DMS153 (cell line): ENCODE measurements around the gene TMEM212.

Experiments used
- DNase-seq: peaks from one replicate; lab custom pipeline; 2025; lab: John Stamatoyannopoulos, UW

The TMEM212 gene

DNA sequence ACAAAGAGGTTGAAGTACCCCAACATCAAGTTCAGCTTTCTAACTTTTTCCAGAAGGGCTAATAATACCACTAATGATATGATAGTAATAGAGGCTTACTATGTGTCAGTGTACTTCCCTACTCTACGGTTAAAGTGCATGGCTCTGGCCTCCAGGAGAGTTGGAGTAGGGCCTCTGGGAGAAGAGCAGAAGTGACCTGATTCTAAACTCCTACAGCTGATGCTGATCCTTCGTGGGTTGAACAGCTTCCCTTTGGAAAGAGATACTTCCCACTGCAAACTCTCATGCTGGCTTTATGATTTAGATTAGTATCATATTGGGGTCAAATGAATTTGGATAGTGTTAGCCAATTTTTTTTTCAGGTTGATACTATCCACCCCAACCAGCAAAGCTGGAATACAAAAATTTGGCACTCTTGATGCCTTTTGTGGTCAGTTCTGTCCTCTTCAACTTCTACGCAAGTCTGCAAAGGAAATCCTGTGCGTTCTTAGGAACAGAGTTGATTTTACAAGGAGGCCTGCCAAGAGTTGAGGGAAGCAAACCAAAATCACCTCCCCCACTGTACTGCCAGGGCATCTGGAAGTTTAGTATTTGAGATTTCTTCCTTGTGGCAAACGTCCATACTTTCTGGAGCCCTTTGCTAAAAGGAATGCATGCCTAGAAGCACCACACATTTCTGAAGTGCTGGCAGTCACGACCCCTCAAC is 17.8 kb downstream of the TMEM212 start:
- no peak for DNase-seq

DNA sequence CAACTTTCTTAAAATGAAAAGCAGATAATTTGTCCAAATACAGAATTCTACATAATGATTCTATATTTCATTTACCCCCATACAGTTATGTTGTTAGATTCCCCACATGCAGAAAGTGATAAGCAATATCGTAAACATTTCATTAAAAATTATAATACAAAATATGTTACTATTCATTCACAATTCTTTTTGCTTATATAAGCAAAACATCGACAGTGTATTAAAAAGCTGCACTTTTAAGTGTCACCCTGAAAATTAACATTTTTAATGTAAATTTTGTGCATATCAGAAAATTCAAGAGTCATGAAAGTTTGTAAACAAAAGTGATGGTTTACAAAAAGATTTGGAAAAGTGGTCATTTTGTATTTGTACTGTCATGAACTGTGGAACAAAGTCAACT is 19.2 kb downstream of the TMEM212 start:
- no peak for DNase-seq

DNA sequence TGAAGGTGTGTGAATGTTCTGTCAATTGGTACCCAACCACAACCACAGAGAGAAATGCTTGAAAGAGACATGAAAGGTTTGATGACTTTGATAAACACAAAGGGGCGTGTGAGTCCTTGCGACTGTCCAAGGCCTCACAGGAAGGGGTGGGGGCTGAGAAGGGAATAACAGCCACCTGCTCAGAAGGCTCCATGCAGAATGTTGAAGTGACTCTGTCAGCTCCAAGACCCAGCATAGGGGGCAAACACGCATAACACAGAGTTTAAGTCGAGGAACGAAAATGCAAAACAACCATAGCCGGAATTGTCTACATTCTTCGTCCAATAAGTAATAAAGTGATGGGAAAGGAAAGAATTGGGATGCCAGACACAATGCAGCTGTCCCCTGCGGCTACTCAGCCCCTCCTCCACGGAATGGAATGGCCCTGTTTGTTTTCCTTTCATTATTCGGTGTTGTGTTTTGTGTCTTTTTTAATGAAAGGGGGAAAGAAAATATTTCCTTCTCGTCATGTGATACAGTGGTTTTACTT is 19.9 kb downstream of the TMEM212 start:
- DNase-seq, result no peak

DNA sequence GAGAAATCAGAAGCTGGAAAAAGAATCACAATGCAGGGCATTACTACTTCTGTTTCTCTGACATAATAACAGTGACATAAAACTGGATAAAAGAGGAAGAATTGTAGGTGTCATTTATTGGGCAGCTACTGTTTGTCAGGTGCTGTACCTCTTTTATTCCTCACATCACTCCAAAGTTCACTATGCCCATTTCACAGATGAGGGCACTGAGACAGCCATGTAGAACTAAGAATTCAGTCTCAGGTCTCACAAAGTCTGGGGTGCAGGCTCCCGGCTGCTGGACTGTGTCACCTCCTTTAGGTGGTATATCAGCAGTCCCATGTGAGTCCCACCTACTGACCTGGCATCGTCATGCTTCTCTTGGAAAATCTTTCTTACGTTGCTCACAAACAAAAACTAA is 20.8 kb downstream of the TMEM212 start:
- DNase-seq, result no peak

DNA sequence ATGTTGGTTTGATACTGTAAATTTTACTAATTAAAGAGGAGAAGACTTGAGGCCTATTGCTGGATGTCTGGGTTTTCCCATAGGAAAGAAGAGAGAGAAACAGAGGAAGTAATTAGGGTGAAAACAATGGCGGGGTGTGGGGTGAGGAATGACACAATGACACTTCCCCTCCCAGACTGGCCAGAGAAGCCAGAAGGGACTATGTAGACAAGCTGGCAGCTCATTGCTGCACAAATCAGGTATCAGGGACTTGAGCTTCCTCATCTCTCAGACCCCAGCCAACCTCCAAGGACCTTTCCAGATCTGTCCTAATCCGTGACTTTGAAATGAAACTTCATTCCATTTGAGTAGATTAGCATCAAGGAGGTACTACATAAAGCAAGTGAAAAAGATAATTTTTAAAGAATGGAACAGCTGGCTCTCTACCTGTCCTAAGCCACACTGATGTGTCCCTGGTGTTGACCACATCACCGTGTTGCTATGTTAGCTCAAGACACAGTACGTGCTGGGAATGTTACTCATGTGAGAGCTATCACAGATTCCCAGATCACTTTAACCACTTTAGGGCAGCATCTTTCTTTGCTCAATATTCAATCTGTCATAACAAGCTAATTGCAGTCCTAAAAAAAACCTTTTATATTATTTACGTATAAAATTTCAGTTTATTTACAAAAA is 22.2 kb downstream of the TMEM212 start:
- no peak for DNase-seq

DNA sequence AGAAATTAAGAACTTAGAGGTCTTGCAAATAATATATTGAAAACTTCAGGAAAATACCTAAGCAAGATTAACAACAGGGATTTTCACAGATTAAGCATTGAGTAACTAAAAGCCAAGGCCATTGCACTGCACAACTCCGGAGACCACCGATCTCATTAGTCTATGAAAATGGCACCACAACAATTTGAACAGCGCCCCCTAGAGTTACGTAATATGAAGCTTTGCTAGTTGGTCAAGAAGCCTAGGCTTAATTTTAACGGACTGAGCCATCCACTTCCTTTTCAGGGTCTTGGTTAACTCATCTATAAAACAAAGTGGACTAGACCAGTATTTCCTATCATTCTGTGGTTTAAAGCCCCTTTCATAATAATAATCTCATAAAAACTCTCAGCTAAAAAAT is 24.8 kb downstream of the TMEM212 start:
- DNase-seq, result no peak

DNA sequence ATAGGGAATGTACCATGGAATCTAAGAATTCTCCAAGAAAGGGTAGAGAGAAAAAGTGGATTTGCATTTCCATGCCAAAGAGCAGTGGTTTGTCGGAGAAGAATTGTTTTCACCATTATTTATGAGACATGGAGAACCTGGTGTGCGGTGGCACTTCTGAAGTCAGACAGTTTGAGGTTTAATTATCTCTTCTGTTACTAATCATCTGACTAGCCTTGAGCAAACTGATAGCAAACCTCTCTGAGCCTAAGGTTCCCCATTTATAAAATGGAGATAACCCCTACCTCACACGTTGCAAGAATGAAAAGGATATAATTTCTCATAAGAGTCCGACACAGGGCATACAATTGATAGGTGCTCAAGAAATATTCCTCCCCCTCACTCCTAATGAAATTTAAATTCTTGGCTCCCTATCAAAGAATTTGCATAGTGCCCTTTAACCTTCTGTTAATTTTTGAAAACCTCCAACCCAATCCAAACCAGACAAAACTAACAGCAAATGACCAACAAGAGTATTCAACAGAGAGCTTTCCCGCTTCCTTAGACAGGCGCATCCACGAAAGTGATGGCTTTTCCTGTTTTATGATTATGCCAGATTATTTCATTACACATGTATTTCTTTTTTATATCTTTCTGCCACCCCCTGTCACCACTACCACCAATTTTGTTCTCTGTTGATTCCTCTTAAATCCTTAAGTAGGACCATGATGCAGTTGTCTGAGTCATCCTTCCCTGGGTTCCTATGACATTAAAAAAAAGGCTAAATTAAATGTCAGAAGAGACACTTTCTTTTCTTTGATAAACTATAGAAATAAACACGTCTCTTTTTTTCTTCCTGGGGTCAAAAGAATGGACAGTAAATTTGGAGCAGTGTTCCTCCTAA is 28.5 kb downstream of the TMEM212 start:
- no peak for DNase-seq

DNA sequence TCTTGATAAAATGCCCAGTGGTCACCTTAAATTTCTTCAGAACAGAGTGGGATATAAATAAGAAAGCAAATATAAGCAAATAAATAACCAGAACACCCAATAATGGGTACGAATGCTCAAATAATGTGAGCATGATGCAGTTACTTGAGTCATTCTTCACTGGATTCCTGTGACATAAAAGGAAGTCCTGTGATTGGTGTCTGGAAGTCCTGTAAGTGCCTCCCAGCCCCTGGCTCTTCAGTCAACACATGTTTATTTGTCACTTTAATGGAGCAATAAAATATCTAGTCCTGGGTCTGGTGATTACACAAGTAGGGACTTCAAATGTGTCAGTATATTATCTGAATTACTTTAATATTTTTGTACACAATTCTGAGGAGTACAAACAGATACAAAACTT is 30.4 kb downstream of the TMEM212 start:
- no peak for DNase-seq

DNA sequence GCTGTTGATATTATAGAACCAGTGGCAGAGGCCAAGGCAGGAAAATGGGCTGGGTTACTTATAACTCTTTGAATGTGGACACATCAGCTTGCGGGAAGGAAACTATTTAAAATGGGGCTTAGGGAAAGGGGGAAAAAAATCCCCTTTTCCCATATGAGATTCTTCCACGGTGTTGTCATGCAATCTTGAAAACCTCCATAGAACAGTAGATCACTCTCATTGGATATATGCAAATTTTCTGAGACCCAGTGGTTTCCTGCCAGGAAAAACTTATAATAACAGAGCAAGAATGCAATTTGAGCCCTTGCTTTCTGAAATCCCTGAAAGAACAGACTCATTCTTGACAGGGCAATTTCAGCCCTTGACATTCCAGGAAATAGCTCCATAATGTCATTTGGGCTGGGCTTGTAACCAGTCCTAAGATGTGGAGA is 31.1 kb downstream of the TMEM212 start:
- no peak for DNase-seq

DNA sequence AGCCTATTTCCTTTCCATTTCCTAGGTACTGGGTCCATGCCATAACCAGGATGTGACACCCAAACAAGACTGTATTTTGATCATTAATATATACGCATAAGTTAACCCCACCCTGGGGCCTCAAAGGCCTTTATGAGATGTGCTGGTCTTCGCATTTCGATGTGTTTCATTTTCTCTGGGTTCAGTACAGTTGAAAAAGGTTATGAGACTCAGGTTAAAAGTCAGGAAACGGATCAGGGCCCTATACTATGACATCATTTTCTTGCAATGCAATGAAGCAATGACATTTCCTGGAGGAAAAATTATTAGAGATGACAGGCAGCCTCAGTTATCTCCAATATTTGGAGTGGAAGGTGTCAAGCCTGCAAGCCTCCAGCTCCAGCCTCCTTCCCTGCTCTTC is 31.7 kb downstream of the TMEM212 start:
- DNase-seq, result no peak

DNA sequence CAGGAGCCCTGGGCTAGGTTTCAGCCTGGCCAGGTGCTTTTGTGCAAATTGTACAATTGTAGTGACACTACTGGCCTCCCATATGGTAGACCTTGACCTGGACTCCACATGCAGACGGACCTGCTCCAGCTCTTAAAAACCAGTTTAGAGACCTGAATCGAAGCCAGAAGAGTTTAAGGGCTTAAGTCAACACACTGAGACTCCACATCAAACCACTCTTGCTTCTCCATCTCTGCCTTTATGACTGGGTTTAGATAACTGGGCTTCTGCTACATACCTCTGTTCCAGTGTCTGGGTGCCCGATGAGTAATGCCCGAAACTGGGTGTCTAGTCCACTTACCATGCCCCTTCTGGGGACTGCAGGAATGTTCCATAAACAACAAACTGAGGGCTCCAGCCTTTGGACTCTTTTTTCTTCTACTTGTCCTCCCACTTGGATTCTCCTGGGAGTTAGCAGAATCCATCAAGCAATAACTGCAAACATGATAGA is 32.8 kb downstream of the TMEM212 start:
- DNase-seq, result no peak

DNA sequence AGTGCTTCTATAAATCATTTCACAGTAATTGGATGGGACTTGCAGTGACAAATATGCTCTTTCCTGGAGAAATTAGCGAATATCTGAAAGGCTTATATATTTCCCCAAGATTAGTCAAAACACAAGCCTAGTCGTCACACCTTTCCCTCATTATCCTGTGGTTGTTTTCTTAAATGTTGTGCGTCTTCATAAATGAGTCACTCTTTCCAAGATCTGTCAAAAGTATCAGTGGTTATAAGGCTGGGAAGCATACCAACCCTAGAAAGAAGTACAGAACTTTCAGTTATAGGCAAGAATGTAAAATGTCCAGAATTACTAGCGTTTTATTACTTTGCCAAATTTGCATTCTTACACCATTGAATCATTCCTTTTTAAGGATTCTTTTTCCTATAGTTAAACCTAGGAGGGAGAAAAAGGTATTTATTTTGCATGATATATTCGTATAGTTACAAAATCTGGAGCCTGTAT is 33.6 kb downstream of the TMEM212 start:
- no peak for DNase-seq

DNA sequence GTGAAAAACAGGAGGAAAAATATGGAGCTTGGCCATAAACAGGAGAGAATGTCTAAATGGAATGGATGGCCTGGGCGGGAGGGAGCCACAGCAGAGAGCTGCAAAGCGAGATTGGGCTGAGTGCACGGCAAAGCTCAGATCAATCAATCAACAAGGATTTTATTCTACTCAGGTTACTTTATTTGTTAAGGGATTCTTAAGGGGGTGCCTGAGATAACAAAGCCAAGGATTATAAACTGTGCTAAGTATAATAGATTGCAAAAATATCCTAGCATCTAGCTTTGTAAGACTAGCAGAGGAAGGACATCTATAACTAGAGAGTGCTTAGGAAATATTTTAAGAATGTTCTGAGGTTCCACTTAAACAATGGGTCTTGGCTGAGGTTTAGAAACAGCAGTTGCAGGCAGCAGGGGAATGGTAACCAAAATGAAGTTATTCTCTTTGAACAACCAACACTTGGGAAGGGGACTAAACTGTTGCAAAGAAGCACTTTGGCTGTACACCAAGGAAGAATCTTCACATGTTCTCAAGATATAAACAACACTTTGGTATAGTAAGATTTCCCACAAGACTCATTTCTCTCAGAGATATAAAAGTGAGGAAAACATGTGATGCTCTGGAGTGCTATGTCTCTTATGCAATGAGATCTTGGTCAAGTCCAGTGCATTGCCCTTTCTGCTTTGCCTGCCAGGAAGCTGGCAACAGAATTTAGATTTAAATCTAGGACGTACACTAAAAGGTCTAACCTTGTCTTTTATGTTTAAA is 35.5 kb downstream of the TMEM212 start:
- DNase-seq, result no peak

DNA sequence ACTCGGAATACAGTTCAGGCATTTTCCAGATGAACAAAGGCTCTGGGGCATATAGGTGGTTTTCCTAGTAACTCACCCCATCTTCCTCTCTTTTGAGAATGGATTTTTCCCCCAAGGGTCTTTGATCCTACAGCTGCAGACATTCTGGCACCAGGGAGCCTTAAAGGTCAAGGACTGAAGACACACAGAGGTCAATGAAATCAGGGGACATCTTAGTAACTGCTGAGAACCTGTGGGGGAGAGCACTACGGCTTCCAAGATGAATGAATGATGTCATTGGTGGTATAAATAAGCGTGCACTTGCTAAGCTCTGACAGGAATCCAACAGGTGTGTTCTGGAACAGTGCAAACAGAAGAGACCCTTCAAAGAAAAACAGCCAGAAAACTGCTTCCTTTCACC is 36.3 kb downstream of the TMEM212 start:
- no peak for DNase-seq

DNA sequence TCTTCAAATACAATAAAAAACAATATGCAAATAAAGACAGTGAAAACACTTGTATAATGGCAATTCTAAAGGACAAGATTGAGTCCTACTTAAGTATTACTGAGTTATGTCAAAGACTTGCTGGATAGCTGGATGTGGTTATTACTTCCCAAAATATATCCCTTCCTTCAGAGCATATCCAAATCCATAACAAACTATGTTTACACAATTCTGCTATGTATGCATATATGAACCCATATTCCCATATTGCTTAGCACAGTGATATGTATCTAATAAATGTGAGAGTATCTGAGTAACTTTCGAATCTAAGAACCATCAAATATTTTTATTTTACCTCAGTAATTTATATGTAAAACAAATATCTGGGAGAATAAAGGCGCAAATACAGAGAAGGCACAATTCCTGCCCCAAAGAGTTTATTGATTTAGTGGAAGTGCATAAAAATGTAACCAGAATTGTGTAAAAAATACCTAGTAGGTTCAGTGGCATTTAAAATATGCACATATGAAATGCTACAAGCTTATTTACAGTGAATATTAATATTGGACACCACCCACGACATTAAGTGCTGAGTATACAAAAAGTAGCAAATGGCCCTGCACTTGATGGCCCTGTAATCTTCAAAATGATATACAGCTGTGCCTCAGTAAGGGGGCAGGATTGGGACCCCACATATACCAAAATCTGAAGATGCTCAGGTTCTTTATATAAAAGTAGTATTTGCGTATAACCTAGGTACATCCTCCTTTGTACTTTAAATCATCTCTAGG is 37.1 kb downstream of the TMEM212 start:
- no peak for DNase-seq

DNA sequence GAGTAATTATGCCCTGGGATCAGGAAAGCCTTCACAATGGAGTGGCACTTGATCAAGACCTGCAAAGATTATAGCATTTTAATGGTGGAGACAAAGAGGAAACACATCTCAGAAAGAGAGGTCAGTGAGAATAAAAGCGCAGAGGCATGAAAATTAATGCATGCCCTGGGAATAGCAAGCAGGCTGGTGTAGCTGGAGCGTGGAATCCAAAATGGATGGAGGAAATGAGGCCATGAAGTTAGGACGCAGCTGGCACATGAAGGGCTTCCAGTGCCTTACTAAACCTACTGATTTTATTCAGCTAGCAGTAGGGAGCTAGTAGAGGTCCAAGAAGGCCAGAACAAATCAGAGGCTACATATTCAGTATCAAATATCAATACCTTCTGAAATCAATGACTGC is 38.1 kb downstream of the TMEM212 start:
- DNase-seq, result no peak

DNA sequence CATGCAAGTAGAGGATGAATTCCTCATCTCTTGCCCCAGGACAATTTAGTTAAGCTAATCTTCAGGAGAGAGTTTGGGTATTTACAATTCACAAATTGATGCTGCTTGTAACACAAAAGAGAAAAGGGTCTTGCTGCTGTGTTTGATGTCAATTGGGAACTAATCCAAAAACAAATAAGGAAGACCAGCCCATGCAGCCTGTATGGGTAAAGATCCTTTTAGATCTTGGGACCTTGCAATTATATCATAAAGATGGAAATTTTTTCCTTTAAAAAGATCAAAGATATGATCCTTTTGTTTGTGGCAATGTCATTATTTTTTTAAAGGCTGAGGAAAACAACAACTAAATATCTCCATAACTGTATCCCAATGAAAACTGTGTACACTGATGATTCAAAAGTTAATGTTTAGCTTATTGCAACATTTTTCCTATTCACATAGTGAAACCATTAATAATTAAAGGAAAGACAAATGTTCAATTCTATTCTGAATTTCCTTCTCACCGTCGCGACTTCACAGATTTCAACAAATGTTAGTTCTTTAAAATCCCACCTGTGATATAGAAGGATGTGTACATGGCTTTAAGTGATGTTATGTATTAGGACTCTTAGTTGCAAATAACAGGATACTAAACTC is 40.2 kb downstream of the TMEM212 start:
- DNase-seq, result no peak

DNA sequence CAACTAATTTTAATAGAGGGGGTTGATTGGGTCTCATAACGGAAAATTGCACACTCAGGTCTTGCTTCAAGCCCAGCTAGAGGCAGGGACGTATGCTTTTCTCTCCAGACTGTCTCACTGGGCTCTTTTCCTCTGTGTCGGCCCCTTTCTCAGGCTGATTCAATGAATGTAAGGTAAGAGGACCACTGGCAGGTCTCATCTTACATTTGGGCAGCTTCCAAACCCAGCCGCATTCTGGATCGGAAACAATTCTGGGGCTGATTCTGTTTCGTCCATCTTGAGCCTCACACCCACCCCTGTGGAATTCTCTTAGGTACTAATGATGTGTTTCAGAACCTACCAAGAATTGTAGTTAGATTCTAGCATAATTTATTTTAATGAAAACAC is 40.7 kb downstream of the TMEM212 start:
- no peak for DNase-seq

DNA sequence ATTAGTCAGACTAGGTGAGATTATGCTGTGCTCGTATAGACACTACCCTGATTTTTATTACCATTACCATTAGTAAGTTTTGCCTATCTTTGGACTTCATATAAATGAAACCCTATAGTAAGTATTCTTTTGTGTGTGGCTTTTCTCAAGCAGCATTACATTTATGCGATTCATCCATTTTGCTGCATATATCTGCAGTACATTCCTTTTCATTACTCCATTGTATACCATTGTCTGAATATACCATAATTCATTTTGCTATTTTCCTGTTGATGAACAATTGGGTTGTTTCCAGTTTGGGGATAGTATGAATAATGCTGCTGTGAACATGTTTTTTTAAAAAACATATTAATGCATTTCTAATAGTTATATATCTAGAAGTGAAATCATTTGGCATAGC is 45.3 kb downstream of the TMEM212 start:
- DNase-seq, result no peak

DNA sequence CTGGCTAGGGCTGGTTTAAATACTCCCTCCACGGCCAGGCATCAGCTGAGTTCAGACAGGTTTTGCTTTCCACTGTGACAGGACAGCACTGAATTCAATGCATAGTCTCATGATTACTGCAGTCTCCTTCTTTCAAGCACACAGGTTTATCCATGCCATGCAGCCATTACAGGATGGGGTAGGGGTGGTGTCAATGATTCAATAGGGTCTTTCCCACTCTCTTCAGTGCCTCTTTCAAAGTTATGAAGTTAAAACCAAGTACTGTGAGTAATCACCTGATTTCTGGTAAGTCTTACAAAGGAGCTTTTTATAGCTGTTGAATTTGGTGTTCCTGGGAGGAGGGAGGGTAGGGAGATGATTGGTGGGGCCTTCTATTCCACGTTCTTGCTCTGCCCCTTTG is 47.2 kb downstream of the TMEM212 start:
- no peak for DNase-seq
